22Rv1 (cell line): ENCODE measurements around the gene SLC6A19.

Experiments
- CTCF ChIP-seq: fragments of 450-650 bp; IDR thresholded peaks from 2 replicates; pipeline ENCODE4 v1.5.1; 2017; ENCODE audit warnings: mild to moderate bottlenecking
- ZFX ChIP-seq: fragments of 450-650 bp; IDR thresholded peaks from 2 replicates; pipeline ENCODE4 v1.6.1; 2017; ENCODE audit warnings: antibody characterized with exemption, borderline replicate concordance

- TF ChIP-seq CTCF (no peak), ZFX (no peak)
These were observed 1.4 kb downstream of the SLC6A19 start for GRCh38 chr5:1202798-1203185.
